ENCODE measurements around the gene LGALS8.

LGALS8 gene

GRCh38 chr1:236548452-236548851, 24.7 kb downstream of the LGALS8 start:
- Histone ChIP-seq H3K9ac (ENCODE audit: low read length) (no peak overlapping the region), H3K36me3 (ENCODE audit: control insufficient read depth, low read depth, low read length) (peaks cover 93% of the 10 kb centered on the region), H3K27me3 (ENCODE audit: control insufficient read depth, insufficient read depth, low read length) (no peaks in the 10 kb centered on the region), H3K4me1 (ENCODE audit: control insufficient read depth, low read depth, low read length) (no peaks in the 10 kb centered on the region), H3K27ac (ENCODE audit: low read length) (no peak overlapping the region), H3K4me3 (ENCODE audit: low read length) (no peak overlapping the region), H3K9me3 (ENCODE audit: control insufficient read depth, low read depth, low read length) (no peaks in the 10 kb centered on the region)

- peaks cover 99% of the 10 kb centered on the region for H3K36me3 ChIP-seq (ENCODE audit: control insufficient read depth, low read depth, low read length)
- H3K9ac ChIP-seq (ENCODE audit: low read length), result no peak overlapping the region
- H3K4me3 ChIP-seq (ENCODE audit: low read length), result no peak overlapping the region
- H3K4me1 ChIP-seq (ENCODE audit: control insufficient read depth, low read depth, low read length), result no peaks in the 10 kb centered on the region
- H3K27ac ChIP-seq (ENCODE audit: low read length), result no peak overlapping the region
- H3K27me3 ChIP-seq (ENCODE audit: control insufficient read depth, insufficient read depth, low read length), result no peaks in the 10 kb centered on the region
- H3K9me3 ChIP-seq (ENCODE audit: control insufficient read depth, low read depth, low read length), result no peaks in the 10 kb centered on the region
Observed at GRCh38 chr1:236550961-236551851, 27.4 kb downstream of the LGALS8 start.

- Histone ChIP-seq H3K4me3 (ENCODE audit: low read length) (no peak overlapping the region), H3K36me3 (ENCODE audit: control insufficient read depth, low read depth, low read length) (peaks cover 99% of the 10 kb centered on the region), H3K9ac (ENCODE audit: low read length) (no peak overlapping the region), H3K27ac (ENCODE audit: low read length) (no peak overlapping the region), H3K4me1 (ENCODE audit: control insufficient read depth, low read depth, low read length) (no peaks in the 10 kb centered on the region), H3K27me3 (ENCODE audit: control insufficient read depth, insufficient read depth, low read length) (no peaks in the 10 kb centered on the region), H3K9me3 (ENCODE audit: control insufficient read depth, low read depth, low read length) (no peaks in the 10 kb centered on the region)
Observed at GRCh38 chr1:236552096-236552495, 28.3 kb downstream of the LGALS8 start.

- Histone ChIP-seq H3K27me3 (ENCODE audit: control insufficient read depth, insufficient read depth, low read length) (no peaks in the 10 kb centered on the region), H3K4me1 (ENCODE audit: control insufficient read depth, low read depth, low read length) (no peaks in the 10 kb centered on the region), H3K9ac (ENCODE audit: low read length) (no peak overlapping the region), H3K27ac (ENCODE audit: low read length) (no peak overlapping the region), H3K4me3 (ENCODE audit: low read length) (no peak overlapping the region), H3K36me3 (ENCODE audit: control insufficient read depth, low read depth, low read length) (peaks cover 98% of the 10 kb centered on the region), H3K9me3 (ENCODE audit: control insufficient read depth, low read depth, low read length) (no peaks in the 10 kb centered on the region)
Observed at GRCh38 chr1:236552901-236553300, 29.1 kb downstream of the LGALS8 start.

- Histone ChIP-seq H3K36me3 (ENCODE audit: control insufficient read depth, low read depth, low read length) (peaks cover 98% of the 10 kb centered on the region), H3K4me1 (ENCODE audit: control insufficient read depth, low read depth, low read length) (no peaks in the 10 kb centered on the region), H3K27me3 (ENCODE audit: control insufficient read depth, insufficient read depth, low read length) (no peaks in the 10 kb centered on the region), H3K4me3 (ENCODE audit: low read length) (no peak overlapping the region), H3K9ac (ENCODE audit: low read length) (no peak overlapping the region), H3K27ac (ENCODE audit: low read length) (no peak overlapping the region), H3K9me3 (ENCODE audit: control insufficient read depth, low read depth, low read length) (no peaks in the 10 kb centered on the region)
Observed at GRCh38 chr1:236553370-236553769, 29.6 kb downstream of the LGALS8 start.

GRCh38 chr1:236556606-236557005, 32.8 kb downstream of the LGALS8 start:
- H3K27ac ChIP-seq (ENCODE audit: low read length), result no peak overlapping the region
- H3K4me3 ChIP-seq (ENCODE audit: low read length), result no peak overlapping the region
- peaks cover 96% of the 10 kb centered on the region for H3K36me3 ChIP-seq (ENCODE audit: control insufficient read depth, low read depth, low read length)
- no peaks in the 10 kb centered on the region for H3K9me3 ChIP-seq (ENCODE audit: control insufficient read depth, low read depth, low read length)
- H3K27me3 ChIP-seq (ENCODE audit: control insufficient read depth, insufficient read depth, low read length), result no peaks in the 10 kb centered on the region
- H3K4me1 ChIP-seq (ENCODE audit: control insufficient read depth, low read depth, low read length), result no peaks in the 10 kb centered on the region
- H3K9ac ChIP-seq (ENCODE audit: low read length), result no peak overlapping the region

GRCh38 chr1:236558081-236558480, 34.3 kb downstream of the LGALS8 start:
- Histone ChIP-seq H3K9ac (ENCODE audit: low read length) (no peak overlapping the region), H3K36me3 (ENCODE audit: control insufficient read depth, low read depth, low read length) (peaks cover 96% of the 10 kb centered on the region), H3K27ac (ENCODE audit: low read length) (no peak overlapping the region), H3K27me3 (ENCODE audit: control insufficient read depth, insufficient read depth, low read length) (no peaks in the 10 kb centered on the region), H3K4me3 (ENCODE audit: low read length) (no peak overlapping the region), H3K4me1 (ENCODE audit: control insufficient read depth, low read depth, low read length) (no peaks in the 10 kb centered on the region), H3K9me3 (ENCODE audit: control insufficient read depth, low read depth, low read length) (no peaks in the 10 kb centered on the region)

- Histone ChIP-seq H3K9ac (ENCODE audit: low read length) (no peak overlapping the region), H3K27me3 (ENCODE audit: control insufficient read depth, insufficient read depth, low read length) (no peaks in the 10 kb centered on the region), H3K4me3 (ENCODE audit: low read length) (no peak overlapping the region), H3K4me1 (ENCODE audit: control insufficient read depth, low read depth, low read length) (no peaks in the 10 kb centered on the region), H3K36me3 (ENCODE audit: control insufficient read depth, low read depth, low read length) (peaks cover 93% of the 10 kb centered on the region), H3K27ac (ENCODE audit: low read length) (no peak overlapping the region), H3K9me3 (ENCODE audit: control insufficient read depth, low read depth, low read length) (no peaks in the 10 kb centered on the region)
Observed at GRCh38 chr1:236558846-236559245, 35.1 kb downstream of the LGALS8 start.

- no peak overlapping the region for H3K9ac ChIP-seq (ENCODE audit: low read length)
- no peak overlapping the region for H3K27ac ChIP-seq (ENCODE audit: low read length)
- H3K27me3 ChIP-seq (ENCODE audit: control insufficient read depth, insufficient read depth, low read length), result no peaks in the 10 kb centered on the region
- H3K36me3 ChIP-seq (ENCODE audit: control insufficient read depth, low read depth, low read length), result peaks cover 94% of the 10 kb centered on the region
- H3K4me3 ChIP-seq (ENCODE audit: low read length), result no peak overlapping the region
- no peaks in the 10 kb centered on the region for H3K9me3 ChIP-seq (ENCODE audit: control insufficient read depth, low read depth, low read length)
- no peaks in the 10 kb centered on the region for H3K4me1 ChIP-seq (ENCODE audit: control insufficient read depth, low read depth, low read length)
Observed at GRCh38 chr1:236560213-236560771, 36.5 kb downstream of the LGALS8 start.

- Histone ChIP-seq H3K4me3 (ENCODE audit: low read length) (no peak overlapping the region), H3K36me3 (ENCODE audit: control insufficient read depth, low read depth, low read length) (peaks cover 92% of the 10 kb centered on the region), H3K27ac (ENCODE audit: low read length) (no peak overlapping the region), H3K9me3 (ENCODE audit: control insufficient read depth, low read depth, low read length) (no peaks in the 10 kb centered on the region), H3K27me3 (ENCODE audit: control insufficient read depth, insufficient read depth, low read length) (no peaks in the 10 kb centered on the region), H3K4me1 (ENCODE audit: control insufficient read depth, low read depth, low read length) (no peaks in the 10 kb centered on the region), H3K9ac (ENCODE audit: low read length) (no peak overlapping the region)
Observed at GRCh38 chr1:236561976-236562375, 38.2 kb downstream of the LGALS8 start.

GRCh38 chr1:236565530-236565929, 41.7 kb downstream of the LGALS8 start:
- H3K4me1 ChIP-seq (ENCODE audit: control insufficient read depth, low read depth, low read length), result no peaks in the 10 kb centered on the region
- peaks cover 91% of the 10 kb centered on the region for H3K36me3 ChIP-seq (ENCODE audit: control insufficient read depth, low read depth, low read length)
- H3K9me3 ChIP-seq (ENCODE audit: control insufficient read depth, low read depth, low read length), result no peaks in the 10 kb centered on the region
- no peak overlapping the region for H3K4me3 ChIP-seq (ENCODE audit: low read length)
- H3K27ac ChIP-seq (ENCODE audit: low read length), result no peak overlapping the region
- no peaks in the 10 kb centered on the region for H3K27me3 ChIP-seq (ENCODE audit: control insufficient read depth, insufficient read depth, low read length)
- H3K9ac ChIP-seq (ENCODE audit: low read length), result no peak overlapping the region

Measured in iPS-18a (cell line).